ENCODE measurements around the gene STIM1.

DNA sequence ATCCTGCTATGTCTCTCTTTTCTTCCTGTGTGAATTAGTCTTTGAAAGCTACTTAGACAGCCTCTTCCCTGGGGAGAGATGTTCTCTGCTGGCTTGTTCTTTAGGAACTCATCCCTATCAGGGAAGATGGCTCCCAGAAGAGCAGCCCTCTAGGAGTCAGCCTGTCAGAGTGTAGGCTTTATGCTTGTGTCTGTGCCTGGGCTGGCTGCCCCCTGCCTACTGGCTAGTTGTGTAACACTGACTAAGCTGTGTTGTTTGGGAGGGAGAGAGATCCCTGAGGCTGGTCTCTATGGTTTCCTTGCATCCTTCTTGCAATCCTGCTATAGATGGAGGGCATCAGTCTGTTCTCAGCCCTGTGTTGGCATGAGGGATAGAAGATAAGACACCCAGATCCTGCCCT is 112.2 kb downstream of the STIM1 start:
- TF ChIP-seq POLR2A (IDR thresholded peaks at IDR 0.05) = no peak
- TF ChIP-seq, protein P1, sequence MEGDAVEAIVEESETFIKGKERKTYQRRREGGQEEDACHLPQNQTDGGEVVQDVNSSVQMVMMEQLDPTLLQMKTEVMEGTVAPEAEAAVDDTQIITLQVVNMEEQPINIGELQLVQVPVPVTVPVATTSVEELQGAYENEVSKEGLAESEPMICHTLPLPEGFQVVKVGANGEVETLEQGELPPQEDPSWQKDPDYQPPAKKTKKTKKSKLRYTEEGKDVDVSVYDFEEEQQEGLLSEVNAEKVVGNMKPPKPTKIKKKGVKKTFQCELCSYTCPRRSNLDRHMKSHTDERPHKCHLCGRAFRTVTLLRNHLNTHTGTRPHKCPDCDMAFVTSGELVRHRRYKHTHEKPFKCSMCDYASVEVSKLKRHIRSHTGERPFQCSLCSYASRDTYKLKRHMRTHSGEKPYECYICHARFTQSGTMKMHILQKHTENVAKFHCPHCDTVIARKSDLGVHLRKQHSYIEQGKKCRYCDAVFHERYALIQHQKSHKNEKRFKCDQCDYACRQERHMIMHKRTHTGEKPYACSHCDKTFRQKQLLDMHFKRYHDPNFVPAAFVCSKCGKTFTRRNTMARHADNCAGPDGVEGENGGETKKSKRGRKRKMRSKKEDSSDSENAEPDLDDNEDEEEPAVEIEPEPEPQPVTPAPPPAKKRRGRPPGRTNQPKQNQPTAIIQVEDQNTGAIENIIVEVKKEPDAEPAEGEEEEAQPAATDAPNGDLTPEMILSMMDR (IDR thresholded peaks at IDR 0.05) = no peak
- no peak for TF ChIP-seq POLR2AphosphoS5 (IDR thresholded peaks at IDR 0.05)
- TF ChIP-seq EP300 (IDR thresholded peaks at IDR 0.05) = no peak

All from gastroesophageal sphincter (tissue), 3 donors.